A549 (cell line): ENCODE data around the gene ZXDC.

Source experiments
- CEBPB ChIP-seq, 2 experiments: fragments of >200 bp in 1 of 2; sonication (Bioruptor Twin) in 1 of 2; formaldehyde crosslinking in 1 of 2; IDR thresholded peaks; 2 replicates each; pipeline ENCODE4 v1.6.1; 2012 to 2016
- CHD2 ChIP-seq: fragments of 150-350 bp; IDR thresholded peaks from 2 replicates; pipeline ENCODE4 v1.6.1; 2014; ENCODE audit warnings: low read length; ENCODE audit not compliant: partially characterized antibody
- HOXB13 ChIP-seq: fragments of 250-450 bp; sonication (Bioruptor Pico); IDR thresholded peaks from 2 replicates; pipeline ENCODE4 v1.5.0; 2020; ENCODE audit warnings: low read depth, mild to moderate bottlenecking, moderate library complexity
- JUNB ChIP-seq: fragments of >200 bp; sonication (Bioruptor Twin); formaldehyde crosslinking; IDR thresholded peaks from 2 replicates; pipeline ENCODE4 v1.6.1; 2016
- NR3C1 ChIP-seq: fragments of >200 bp; sonication (Bioruptor Twin); formaldehyde crosslinking; IDR thresholded peaks from 3 replicates; pipeline ENCODE4 v1.6.1; 2017
- POLR2A ChIP-seq: IDR thresholded peaks from 2 replicates; pipeline ENCODE4 v1.6.1; 2012; ENCODE audit warnings: mild to moderate bottlenecking, low read length
- TF ChIP-seq, protein P1 (sequence below): fragments of >200 bp; sonication (Bioruptor Twin); formaldehyde crosslinking; IDR thresholded peaks from 3 replicates; pipeline ENCODE4 v1.5.1; 2016

DNA sequence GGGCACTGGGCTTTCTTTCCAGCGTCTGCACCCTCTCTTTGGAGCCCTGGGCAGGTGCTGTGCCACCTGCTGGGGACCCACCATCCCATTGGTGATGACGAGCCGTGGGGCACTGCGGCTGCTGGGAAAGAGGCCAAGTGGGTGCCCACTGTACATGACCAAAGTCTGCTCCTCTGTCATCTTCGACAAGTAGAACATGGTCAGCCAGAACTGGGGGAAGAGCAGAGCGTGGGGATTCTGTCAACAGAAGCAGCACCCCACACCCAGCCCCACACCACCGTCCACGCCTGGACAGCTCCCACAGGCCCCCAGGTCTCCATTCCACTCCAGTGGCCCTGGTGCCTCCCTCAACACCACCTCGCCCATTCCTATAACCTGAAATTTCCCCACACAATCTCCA lies 32.2 kb upstream of the ZXDC start:
- TF ChIP-seq CHD2 = no peak
- no peak for TF ChIP-seq HOXB13 (CRISPR knock-in tag)
- TF ChIP-seq, protein P1, sequence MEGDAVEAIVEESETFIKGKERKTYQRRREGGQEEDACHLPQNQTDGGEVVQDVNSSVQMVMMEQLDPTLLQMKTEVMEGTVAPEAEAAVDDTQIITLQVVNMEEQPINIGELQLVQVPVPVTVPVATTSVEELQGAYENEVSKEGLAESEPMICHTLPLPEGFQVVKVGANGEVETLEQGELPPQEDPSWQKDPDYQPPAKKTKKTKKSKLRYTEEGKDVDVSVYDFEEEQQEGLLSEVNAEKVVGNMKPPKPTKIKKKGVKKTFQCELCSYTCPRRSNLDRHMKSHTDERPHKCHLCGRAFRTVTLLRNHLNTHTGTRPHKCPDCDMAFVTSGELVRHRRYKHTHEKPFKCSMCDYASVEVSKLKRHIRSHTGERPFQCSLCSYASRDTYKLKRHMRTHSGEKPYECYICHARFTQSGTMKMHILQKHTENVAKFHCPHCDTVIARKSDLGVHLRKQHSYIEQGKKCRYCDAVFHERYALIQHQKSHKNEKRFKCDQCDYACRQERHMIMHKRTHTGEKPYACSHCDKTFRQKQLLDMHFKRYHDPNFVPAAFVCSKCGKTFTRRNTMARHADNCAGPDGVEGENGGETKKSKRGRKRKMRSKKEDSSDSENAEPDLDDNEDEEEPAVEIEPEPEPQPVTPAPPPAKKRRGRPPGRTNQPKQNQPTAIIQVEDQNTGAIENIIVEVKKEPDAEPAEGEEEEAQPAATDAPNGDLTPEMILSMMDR = no peak
- TF ChIP-seq JUNB = no peak
- TF ChIP-seq POLR2A = no peak
- TF ChIP-seq CEBPB (IDR thresholded peaks at IDR 0.05) = no peak
- TF ChIP-seq NR3C1 = no peak
